Brain microvascular endothelial cell (primary cell): ENCODE measurements around the gene ZNF215.

Experiments
- DNase-seq: peaks from one replicate; pipeline ENCODE4 v3.0.0-alpha.2; 2020
- H3K27ac ChIP-seq: fragments of 250-450 bp; sonication (Bioruptor Pico); 2 replicates; pipeline ENCODE4 v1.5.1; 2020; ENCODE audit warnings: mild to moderate bottlenecking, moderate library complexity
- H3K27me3 ChIP-seq: fragments of 250-450 bp; sonication (Bioruptor Pico); replicated peaks from 2 replicates; pipeline ENCODE4 v1.5.1; 2020; ENCODE audit warnings: mild to moderate bottlenecking
- H3K36me3 ChIP-seq: fragments of 250-450 bp; sonication (Bioruptor Pico); replicated peaks from 2 replicates; pipeline ENCODE4 v1.5.1; 2020; ENCODE audit warnings: mild to moderate bottlenecking
- H3K4me3 ChIP-seq: 2 replicates; pipeline ENCODE4 v1.5.1; 2011; ENCODE audit warnings: low read depth, mild to moderate bottlenecking, control low read depth, low read length, moderate library complexity
- CTCF ChIP-seq: IDR thresholded peaks from 2 replicates; pipeline ENCODE4 v1.5.1; 2011; ENCODE audit warnings: low read depth, mild to moderate bottlenecking, moderate library complexity, low read length, control low read depth, inconsistent platforms; ENCODE audit errors: missing control alignments
- in situ Hi-C: cut with HindIII; loops from 2 replicates; pipeline ENCODE4 v1.10.0; 2017; ENCODE audit warnings: low sequenced_read_pairs, low pct_ligation_motif_present

Gene ZNF215

GRCh38 chr11:6991227-6991626, 65.0 kb downstream of the ZNF215 start:
- Histone ChIP-seq H3K27ac (no peak overlapping the region), H3K27me3 (no peaks in the 10 kb centered on the region), H3K36me3 (no peaks in the 10 kb centered on the region), H3K4me3 (no peak overlapping the region)
- in situ Hi-C loops = no loop called here
- DNase-seq = no peak
- no peak for TF ChIP-seq CTCF

- Histone ChIP-seq H3K27ac (peak overlapping the region; percentile 47), H3K4me3 (no peak overlapping the region), H3K27me3 (no peaks in the 10 kb centered on the region), H3K36me3 (no peaks in the 10 kb centered on the region)
- DNase-seq = no peak
- no peak for TF ChIP-seq CTCF
- in situ Hi-C loops = no loop called here
These were observed 65.8 kb downstream of the ZNF215 start for GRCh38 chr11:6992026-6992425.

- peak; percentile 91 for DNase-seq
- no peaks in the 10 kb centered on the region for H3K36me3 ChIP-seq
- H3K4me3 ChIP-seq = peak overlapping the region; percentile 3
- in situ Hi-C loops = no loop called here
- no peaks in the 10 kb centered on the region for H3K27me3 ChIP-seq
- no peak for TF ChIP-seq CTCF
- H3K27ac ChIP-seq = peak overlapping the region; percentile 47
These were observed 66.5 kb downstream of the ZNF215 start for GRCh38 chr11:6992457-6993417.

- Histone ChIP-seq H3K36me3 (no peaks in the 10 kb centered on the region), H3K27me3 (no peaks in the 10 kb centered on the region), H3K27ac (no peak overlapping the region), H3K4me3 (no peak overlapping the region)
- no peak for DNase-seq
- peak; percentile 7 for TF ChIP-seq CTCF
- in situ Hi-C loops = no loop called here
These were observed 69.5 kb downstream of the ZNF215 start for GRCh38 chr11:6995703-6996102.

GRCh38 chr11:7004482-7004881, 78.3 kb downstream of the ZNF215 start:
- Histone ChIP-seq H3K36me3 (no peaks in the 10 kb centered on the region), H3K27me3 (no peaks in the 10 kb centered on the region), H3K27ac (no peak overlapping the region), H3K4me3 (no peak overlapping the region)
- in situ Hi-C loops = no loop called here
- TF ChIP-seq CTCF = no peak
- DNase-seq = peak; percentile 60
